Activated T-cell treated with anti-CD3 and anti-CD28 coated beads, Interleukin-2, amount 50 U/mL, for 48 hours (primary cell): ENCODE results near the gene TNPO3.
A peak's percentile ranks its signal among the peaks of the same experiment; 100 is the strongest.
"Not testable (repeated sequence)": the region's sequence is repeated elsewhere in the genome, so short reads cannot be mapped to it uniquely, and the experiment has no call there.

ENCODE experiments used
- DNase-seq, 2 experiments: peaks; one replicate each; pipeline ENCODE4 v3.0.0-alpha.2; 2020

The TNPO3 gene

GRCh38 chr7:128954830-128955802 lies 99.8 kb downstream of the TNPO3 start:
- no peak for DNase-seq

DNA sequence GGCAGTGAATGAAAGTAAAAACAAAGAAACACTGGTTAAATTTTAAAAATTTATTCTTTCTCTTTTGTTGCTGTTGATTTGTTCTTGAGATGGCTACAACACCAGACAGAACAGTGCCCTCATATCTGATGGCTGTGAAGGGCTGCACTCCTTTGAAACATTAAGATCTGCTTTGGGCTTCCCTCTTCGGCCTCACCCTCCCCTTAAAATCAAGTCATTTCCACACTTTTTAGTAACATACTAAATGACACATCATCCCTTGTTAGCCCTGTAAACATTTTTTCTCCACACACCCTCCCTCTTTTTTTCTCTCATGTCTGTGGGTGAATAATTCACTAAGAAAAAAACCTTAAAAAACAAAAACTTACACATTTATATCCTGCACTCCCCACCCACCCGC lies 100.8 kb downstream of the TNPO3 start:
- no peak for DNase-seq

GRCh38 chr7:128951296-128951695 lies 103.6 kb downstream of the TNPO3 start:
- DNase-seq = no peak

- no peak for DNase-seq
These were observed 105.7 kb downstream of the TNPO3 start for GRCh38 chr7:128948976-128949760.

DNA sequence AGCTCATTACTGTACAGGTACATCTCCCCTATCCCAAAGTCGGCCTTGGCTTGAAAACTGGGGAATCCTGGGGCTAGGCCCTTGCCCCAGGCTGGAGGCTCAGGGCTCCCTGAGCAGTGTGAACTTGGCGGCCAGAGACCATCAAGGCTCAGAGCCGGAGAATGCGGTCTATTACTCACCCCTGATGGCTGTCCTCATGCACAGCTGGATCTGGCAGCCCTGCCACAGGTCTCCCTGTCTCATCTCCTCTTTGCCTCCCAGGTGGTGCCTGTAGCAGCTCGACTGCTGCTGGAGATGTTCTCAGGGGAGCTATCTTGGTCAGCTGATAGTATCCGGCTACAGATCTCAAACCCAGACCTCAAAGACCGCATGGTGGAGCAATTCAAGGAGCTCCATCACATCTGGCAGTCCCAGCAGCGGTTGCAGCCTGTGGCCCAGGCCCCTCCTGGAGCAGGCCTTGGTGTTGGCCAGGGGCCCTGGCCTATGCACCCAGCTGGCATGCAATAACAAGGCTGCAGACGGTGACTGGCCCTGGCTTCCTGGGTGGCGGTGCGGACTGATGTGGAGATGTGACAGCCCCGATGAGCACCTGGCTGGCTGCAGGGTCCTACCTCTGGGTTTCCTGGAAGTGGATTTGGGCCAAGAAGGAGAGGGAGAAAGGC lies 106.5 kb downstream of the TNPO3 start:
- no peak for DNase-seq

DNA sequence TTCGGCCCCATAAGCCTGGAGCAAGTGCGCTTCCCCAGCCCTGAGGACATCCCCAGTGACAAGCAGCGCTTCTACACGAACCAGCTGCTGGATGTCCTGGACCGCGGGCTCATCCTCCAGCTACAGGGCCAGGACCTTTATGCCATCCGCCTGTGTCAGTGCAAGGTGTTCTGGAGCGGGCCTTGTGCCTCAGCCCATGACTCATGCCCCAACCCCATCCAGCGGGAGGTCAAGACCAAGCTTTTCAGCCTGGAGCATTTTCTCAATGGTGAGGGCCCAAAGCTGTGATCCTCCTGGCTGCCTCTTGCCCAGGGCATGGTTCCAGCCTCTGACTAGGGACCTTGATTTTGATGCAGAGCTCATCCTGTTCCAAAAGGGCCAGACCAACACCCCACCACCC lies 107.1 kb downstream of the TNPO3 start:
- DNase-seq = no peak

- DNase-seq = no peak
These were observed 107.7 kb downstream of the TNPO3 start for GRCh38 chr7:128946936-128947830.

- no peak for DNase-seq
These were observed 109.1 kb downstream of the TNPO3 start for GRCh38 chr7:128945668-128946366.

DNA sequence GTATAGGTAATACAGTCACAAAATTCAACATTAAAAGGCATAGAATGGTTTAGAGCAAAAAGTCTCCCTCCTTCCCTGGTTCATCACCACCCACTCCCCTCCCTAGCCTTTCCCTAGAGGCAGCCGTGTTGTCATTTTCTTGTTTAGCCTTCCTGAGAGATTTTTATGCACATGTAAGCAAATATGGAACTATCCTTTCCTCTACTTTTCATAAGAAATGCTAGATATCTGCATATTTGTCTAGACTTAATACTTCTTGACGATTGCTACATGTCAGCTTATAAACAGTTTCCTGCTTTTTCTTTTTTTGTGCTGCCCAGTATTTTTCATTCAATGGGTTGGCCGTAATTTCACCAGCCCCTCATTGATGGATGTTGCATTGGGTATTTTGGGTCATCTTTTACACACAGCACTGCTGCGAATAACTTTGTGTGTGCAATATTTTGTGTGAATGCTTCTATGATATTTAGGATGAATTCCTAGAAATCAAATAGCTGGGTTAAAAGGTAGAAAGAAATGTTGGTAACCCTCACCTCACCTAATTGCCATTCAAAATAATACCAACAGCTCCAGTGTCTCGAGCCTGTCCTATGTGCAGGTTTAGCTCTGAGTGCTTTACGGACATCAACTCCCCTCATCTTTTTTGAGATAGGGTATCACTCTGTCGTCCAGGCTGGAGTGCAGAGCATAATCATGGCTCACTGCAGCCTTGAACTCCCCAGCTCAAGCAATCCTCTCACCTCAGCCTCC lies 110.2 kb downstream of the TNPO3 start:
- no peak for DNase-seq

DNA sequence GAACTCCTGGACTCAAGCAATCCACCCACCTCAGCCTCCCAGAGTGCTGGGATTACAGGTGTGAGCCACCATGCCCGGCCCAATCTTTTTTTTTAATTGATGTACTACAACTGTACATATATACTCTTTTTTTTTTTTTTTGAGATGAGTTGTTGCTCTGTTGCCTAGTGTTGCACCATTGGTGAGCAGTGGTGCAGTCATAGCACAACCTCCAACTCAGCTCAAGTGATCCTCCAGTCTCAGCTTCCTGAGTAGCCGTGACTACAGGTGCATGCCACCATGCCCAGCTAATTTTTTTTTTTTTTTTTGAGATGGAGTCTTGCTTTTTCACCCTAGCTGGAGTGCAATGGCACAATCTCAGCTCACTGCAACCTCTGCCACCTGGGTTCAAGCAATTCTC lies 111.7 kb downstream of the TNPO3 start:
- DNase-seq = not testable (repeated sequence)

DNA sequence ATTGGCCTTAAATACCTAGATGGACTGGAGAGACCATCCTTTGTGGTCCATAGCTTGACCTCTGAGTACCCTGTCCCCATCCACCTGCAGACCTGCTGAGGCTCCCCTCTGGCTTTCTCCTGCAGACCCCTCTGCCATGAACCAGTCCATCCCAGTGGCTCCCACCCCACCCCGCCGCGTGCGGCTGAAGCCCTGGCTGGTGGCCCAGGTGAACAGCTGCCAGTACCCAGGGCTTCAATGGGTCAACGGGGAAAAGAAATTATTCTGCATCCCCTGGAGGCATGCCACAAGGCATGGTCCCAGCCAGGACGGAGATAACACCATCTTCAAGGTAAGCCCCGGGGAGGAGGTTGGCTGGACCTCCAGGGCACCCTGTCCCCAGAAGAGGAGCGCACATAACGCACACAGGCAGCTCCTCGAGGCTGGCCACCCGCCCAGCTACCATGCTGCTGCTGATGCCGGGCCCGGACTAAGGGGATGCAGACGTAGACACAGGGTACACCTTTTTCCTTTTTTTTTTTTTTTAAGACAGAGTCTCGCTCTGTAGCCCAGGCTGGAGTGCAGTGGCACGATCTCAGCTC lies 112.9 kb downstream of the TNPO3 start:
- no peak for DNase-seq

DNA sequence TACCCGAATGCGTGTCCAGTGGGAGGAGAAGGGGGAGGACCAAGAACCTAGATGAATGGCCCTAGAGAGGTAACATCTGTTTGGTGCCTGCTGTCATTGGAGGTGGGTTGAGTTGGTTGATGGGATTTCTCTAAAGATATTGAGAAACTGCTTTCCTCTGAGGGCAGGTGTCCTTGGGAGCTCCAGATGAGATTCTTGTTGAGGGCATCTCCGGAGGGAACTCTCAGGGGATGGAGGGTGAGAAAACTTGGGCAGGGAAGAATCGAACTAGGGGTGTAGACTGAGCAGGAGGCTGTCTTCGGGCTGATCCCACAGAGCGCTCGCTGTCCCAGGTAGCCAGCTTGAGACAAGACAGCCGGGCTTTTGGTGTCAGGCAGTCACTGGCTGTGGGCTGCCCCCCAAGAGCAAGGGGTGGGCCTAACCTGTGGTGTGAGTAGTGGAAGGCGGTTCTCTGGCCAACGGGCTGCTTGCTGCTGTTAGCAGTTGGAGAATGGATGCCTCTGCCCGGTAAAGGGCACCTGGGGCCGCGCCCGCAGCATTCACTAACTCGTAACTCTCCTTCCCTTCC lies 113.5 kb downstream of the TNPO3 start:
- DNase-seq = no peak

DNA sequence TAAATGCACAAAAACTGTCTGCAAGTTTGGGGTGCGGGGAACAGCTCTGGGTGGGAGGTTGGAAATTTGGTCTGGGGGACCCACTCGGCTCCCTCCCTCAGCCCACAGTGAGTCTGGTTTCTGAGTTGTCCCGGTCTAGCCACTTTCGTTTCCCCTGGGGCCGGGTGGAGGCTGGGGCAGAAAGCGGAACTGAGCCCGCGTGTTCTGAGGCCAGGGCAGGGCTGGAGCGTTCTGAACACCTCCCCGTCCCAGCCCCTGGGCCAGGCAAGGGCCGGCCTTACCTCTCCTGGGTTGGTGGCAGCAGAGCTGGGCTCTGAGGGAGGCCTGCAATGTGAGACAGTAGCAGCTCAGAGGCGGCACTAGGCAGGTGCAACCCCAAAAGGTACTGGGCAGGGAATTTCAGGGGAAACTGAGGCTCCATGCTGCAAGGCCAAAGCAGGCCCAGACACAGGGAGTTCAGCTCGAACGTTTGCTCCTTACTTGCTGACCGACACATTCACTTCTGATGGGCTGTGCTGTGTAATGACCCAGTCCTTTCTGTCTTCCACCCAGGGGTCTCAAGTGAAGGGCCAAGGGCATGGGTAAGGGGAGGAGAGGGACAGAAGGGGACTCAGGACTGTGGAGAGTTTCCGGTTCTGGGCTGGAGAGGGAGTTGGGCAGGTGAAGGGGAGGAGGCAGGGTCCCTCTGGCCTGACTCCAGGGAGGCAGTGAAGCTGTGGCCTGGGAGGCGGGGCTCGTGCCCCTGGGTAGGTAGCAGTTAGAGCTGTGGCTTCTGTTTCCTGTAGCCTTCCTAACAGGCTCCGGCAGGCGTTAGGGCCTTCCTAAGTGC lies 114.2 kb downstream of the TNPO3 start:
- no peak for DNase-seq

DNA sequence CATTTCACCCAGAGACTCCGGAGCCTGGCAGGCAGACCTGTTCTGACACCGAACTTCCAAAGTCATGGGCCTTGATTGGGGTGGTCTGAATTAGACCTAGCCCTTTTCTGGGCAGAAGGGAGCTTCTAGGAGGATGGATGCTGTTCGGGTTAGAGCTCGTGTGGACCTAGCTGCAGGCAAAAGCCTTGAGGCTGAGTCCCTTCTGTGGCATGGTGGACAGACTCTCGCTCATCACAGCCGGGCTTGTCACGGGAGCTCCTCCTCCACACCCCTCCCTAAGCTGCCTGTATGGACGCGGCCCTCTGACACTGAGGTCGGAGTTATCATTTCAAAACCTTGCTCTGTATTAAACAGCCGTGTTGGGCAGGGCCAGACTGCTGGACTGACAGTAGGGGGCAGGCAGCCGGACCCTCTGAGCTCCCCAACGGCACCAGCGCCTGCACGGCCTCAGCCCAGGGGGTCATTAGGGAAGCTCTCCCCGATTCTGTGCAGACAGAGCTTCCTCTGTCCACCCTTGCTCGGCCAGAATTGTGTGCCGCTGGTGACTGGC lies 115.0 kb downstream of the TNPO3 start:
- DNase-seq = no peak

DNA sequence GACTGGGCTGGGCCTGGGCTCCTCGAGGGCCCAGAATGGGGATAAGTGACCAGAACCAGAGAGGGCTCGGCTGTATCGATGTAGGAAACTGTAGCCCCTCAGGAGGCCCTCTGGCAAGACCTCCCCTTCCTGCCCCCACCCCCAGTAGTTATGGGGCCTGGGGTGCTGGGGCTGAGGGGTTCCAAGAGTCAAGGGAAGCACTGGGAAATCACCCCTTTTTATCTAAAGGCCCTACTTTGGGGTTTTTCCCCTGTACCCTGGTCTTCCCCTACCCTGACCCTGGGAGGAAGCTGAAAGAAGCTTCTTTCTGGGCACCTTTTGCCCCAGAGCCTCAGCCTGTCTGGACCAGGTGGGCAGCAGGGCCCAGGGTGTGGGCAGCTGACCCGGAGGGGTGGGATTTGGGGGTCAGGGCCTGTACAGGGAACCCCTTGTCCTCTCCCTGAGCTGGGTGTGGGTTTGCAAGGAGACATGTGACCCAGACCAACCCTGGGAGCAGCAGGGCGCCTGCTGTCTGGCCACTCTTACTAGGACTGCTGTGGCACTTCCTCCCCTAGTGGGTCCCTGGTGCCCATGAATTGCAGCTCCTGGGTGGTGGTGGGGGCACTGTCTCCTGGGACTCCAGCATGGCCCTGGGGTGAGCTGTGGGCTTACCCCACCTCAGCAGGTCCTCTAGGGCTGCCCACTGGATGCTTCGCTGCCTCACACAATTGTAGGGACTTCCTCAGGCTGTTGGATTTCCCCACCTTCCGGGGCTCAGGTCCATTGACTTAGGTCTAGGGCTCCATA lies 115.6 kb downstream of the TNPO3 start:
- DNase-seq = peak in 1 of 2 experiments; percentile 35

GRCh38 chr7:128938544-128939074 lies 116.3 kb downstream of the TNPO3 start:
- DNase-seq = peak in 1 of 2 experiments; percentile 45
